ENCODE results near the gene C1QTNF12. TPM values are rescaled to one million over a fixed set of nuclear protein-coding genes. Genes with fewer than 3 reads are reported as not detected.

The C1QTNF12 gene
- polyA plus RNA-seq, 3 donors from 2014 or later = not detected

Other genes starting within 250 kb of the C1QTNF12 start
- 1 to 10 TPM; 2.3 to 7.7 (median 2.4) TPM for gene HES4, start 246.6 kb downstream of the C1QTNF12 start, polyA plus RNA-seq
- 100 to 1,000 TPM; 304 to 360 (median 354) TPM for gene ISG15, start 233.2 kb downstream of the C1QTNF12 start, polyA plus RNA-seq
- gene AGRN, start 226.6 kb downstream of the C1QTNF12 start, polyA plus RNA-seq = under 1 TPM in 1 of 3 donors, not detected in 2; 0.87 TPM
- not detected for gene RNF223, start 172.4 kb downstream of the C1QTNF12 start, polyA plus RNA-seq
- gene C1orf159, start 130.6 kb downstream of the C1QTNF12 start, polyA plus RNA-seq = 1 to 10 TPM in 2 of 3 donors, under 1 TPM in 1; 0.99 to 7.5 (median 4.1) TPM
- under 1 TPM; 0.68 to 0.83 (median 0.69) TPM for gene TTLL10, start 72.8 kb downstream of the C1QTNF12 start, polyA plus RNA-seq
- 100 to 1,000 TPM in 2 of 3 donors, 10 to 100 TPM in 1; 56.4 to 136 (median 105) TPM for gene TNFRSF18, start 40.1 kb downstream of the C1QTNF12 start, polyA plus RNA-seq
- 10 to 100 TPM in 2 of 3 donors, 1 to 10 TPM in 1; 7.6 to 16.3 (median 12.1) TPM for gene TNFRSF4, start 32.6 kb downstream of the C1QTNF12 start, polyA plus RNA-seq
- 100 to 1,000 TPM; 157 to 240 (median 194) TPM for gene SDF4, start 14.7 kb downstream of the C1QTNF12 start, polyA plus RNA-seq
- 10 to 100 TPM in 1 of 3 donors, 1 to 10 TPM in 2; 5.3 to 13.9 (median 9.9) TPM for gene B3GALT6, start 14.5 kb downstream of the C1QTNF12 start, polyA plus RNA-seq
- gene UBE2J2, start 27.1 kb upstream of the C1QTNF12 start, polyA plus RNA-seq = 100 to 1,000 TPM in 1 of 3 donors, 10 to 100 TPM in 2; 77.8 to 105 (median 83.9) TPM
- gene SCNN1D, start 33.7 kb upstream of the C1QTNF12 start, polyA plus RNA-seq = not detected
- gene ACAP3, start 61.2 kb upstream of the C1QTNF12 start, polyA plus RNA-seq = 1 to 10 TPM; 1.4 to 7.0 (median 4.6) TPM
- gene PUSL1, start 61.9 kb upstream of the C1QTNF12 start, polyA plus RNA-seq = 10 to 100 TPM; 17.3 to 25.4 (median 18.9) TPM
- 10 to 100 TPM; 62.1 to 68.8 (median 67.5) TPM for gene INTS11, start 77.9 kb upstream of the C1QTNF12 start, polyA plus RNA-seq
- gene CPTP, start 78.1 kb upstream of the C1QTNF12 start, polyA plus RNA-seq = 10 to 100 TPM in 2 of 3 donors, 1 to 10 TPM in 1; 9.2 to 23.7 (median 10.5) TPM
- under 1 TPM in 1 of 3 donors, not detected in 2; 0.08 TPM for gene TAS1R3, start 84.6 kb upstream of the C1QTNF12 start, polyA plus RNA-seq
- 1 to 10 TPM in 2 of 3 donors, under 1 TPM in 1; 0.78 to 1.5 (median 1.4) TPM for gene DVL1, start 102.7 kb upstream of the C1QTNF12 start, polyA plus RNA-seq
- not detected for gene MXRA8, start 111.8 kb upstream of the C1QTNF12 start, polyA plus RNA-seq
- 100 to 1,000 TPM; 168 to 216 (median 190) TPM for gene AURKAIP1, start 128.5 kb upstream of the C1QTNF12 start, polyA plus RNA-seq
- gene CCNL2, start 152.6 kb upstream of the C1QTNF12 start, polyA plus RNA-seq = 10 to 100 TPM; 16.7 to 34.6 (median 22.0) TPM
- gene MRPL20, start 160.6 kb upstream of the C1QTNF12 start, polyA plus RNA-seq = 100 to 1,000 TPM; 167 to 194 (median 182) TPM
- not detected for gene ANKRD65, start 174.6 kb upstream of the C1QTNF12 start, polyA plus RNA-seq
- gene VWA1, start 189.0 kb upstream of the C1QTNF12 start, polyA plus RNA-seq = not detected
- gene ATAD3C, start 203.0 kb upstream of the C1QTNF12 start, polyA plus RNA-seq = 1 to 10 TPM; 1.5 to 4.0 (median 3.1) TPM
- 1 to 10 TPM in 2 of 3 donors, under 1 TPM in 1; 0.39 to 5.0 (median 2.5) TPM for gene ATAD3B, start 225.0 kb upstream of the C1QTNF12 start, polyA plus RNA-seq

Measured in immature natural killer cell (primary cell).